ENCODE data around the gene HLCS.
"Not testable (repeated sequence)": the region's sequence is repeated elsewhere in the genome, so short reads cannot be mapped to it uniquely, and the experiment has no call there.

The HLCS gene

DNA sequence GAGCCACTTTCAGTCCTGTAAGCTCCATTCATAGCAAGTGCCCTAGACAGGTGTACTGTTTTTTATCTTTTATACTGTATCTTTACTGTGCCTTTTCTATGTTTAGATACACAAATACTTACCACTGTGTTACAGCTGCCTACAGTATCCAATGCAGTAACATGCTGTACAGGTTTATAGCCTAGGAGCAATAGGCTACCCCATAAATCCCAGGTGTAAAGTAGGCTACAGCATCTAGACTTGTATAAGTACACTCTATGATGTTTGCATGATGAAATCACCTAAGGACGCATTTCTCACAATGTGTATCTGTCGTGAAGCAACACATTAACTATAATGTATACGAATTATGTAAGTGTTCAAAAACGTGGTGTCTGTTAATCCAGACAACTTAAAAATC, 10.7 kb downstream of the HLCS start:
- H3K9me3 ChIP-seq (ENCODE audit: control extremely low read depth in 1 of 5, control insufficient read depth in 4 of 5, insufficient read depth in 2 of 5, low read depth in 1 of 5, low read length in 4 of 5): peaks cover 0 to 5% (median 0%) of the 10 kb centered on the region in 5 experiments
- CTCF ChIA-PET: interaction anchor here (1.0 kb wide), 1 partner anchor 8 kb away, joined by 3 read pairs; no protein-coding TSS in a partner anchor
- POLR2A ChIA-PET: no interaction called here

GRCh38 chr21:36952331-36952730, 14.1 kb downstream of the HLCS start:
- DNase-seq; H3K4me1 ChIP-seq (ENCODE audit: control extremely low read depth in 1 of 4, control insufficient read depth in 4 of 4, insufficient read depth in 4 of 4, low read length in 3 of 4); H3K27ac ChIP-seq (ENCODE audit: insufficient read depth in 1 of 2, low read depth in 1 of 2, low read length in 2 of 2, poor library complexity in 1 of 2, severe bottlenecking in 2 of 2); H3K4me3 ChIP-seq (ENCODE audit: control insufficient read depth in 1 of 7, extremely low read depth in 1 of 7, insufficient read depth in 4 of 7, low read depth in 2 of 7, low read length in 6 of 7); H3K9me3 ChIP-seq (ENCODE audit: control extremely low read depth in 1 of 5, control insufficient read depth in 4 of 5, insufficient read depth in 2 of 5, low read depth in 1 of 5, low read length in 4 of 5); H3K36me3 ChIP-seq (ENCODE audit: control insufficient read depth in 4 of 4, insufficient read depth in 4 of 4, low read length in 3 of 4); POLR2A ChIA-PET; H3K27me3 ChIP-seq (replicated peaks in 2 of 5; ENCODE audit: control insufficient read depth in 4 of 5, insufficient read depth in 5 of 5, low read length in 4 of 5): not testable (repeated sequence)
- CTCF ChIA-PET: interaction anchor here (1.8 to 1.9 kb wide), 2 partner anchors 10 to 12 kb away, joined by 4 to 6 read pairs; no protein-coding TSS in a partner anchor
- 96% methylated on average over 9 of the region's 12 CpGs for WGBS (ENCODE audit: insufficient coverage)

More for the DNA sequence above, 10.7 kb downstream of the HLCS start:
- no peak for DNase-seq
- Histone ChIP-seq H3K4me1 (ENCODE audit: control extremely low read depth in 1 of 4, control insufficient read depth in 4 of 4, insufficient read depth in 4 of 4, low read length in 3 of 4) (no peaks in the 10 kb centered on the region), H3K36me3 (ENCODE audit: control insufficient read depth in 4 of 4, insufficient read depth in 4 of 4, low read length in 3 of 4) (peaks cover 3 to 13% (median 5%) of the 10 kb centered on the region in 4 experiments), H3K27me3 (replicated peaks in 2 of 5; ENCODE audit: control insufficient read depth in 4 of 5, insufficient read depth in 5 of 5, low read length in 4 of 5) (no peaks in the 10 kb centered on the region), H3K27ac (ENCODE audit: insufficient read depth in 1 of 2, low read depth in 1 of 2, low read length in 2 of 2, poor library complexity in 1 of 2, severe bottlenecking in 2 of 2) (no peak overlapping the region), H3K4me3 (ENCODE audit: control insufficient read depth in 1 of 7, extremely low read depth in 1 of 7, insufficient read depth in 4 of 7, low read depth in 2 of 7, low read length in 6 of 7) (no peak overlapping the region)
- 80% methylated on average over 1 of the region's 4 CpGs for WGBS (ENCODE audit: insufficient coverage)

- Histone ChIP-seq H3K4me1 (ENCODE audit: control extremely low read depth in 1 of 4, control insufficient read depth in 4 of 4, insufficient read depth in 4 of 4, low read length in 3 of 4) (no peaks in the 10 kb centered on the region), H3K36me3 (ENCODE audit: control insufficient read depth in 4 of 4, insufficient read depth in 4 of 4, low read length in 3 of 4) (peaks cover 0 to 10% (median 5%) of the 10 kb centered on the region in 4 experiments), H3K27me3 (replicated peaks in 2 of 5; ENCODE audit: control insufficient read depth in 4 of 5, insufficient read depth in 5 of 5, low read length in 4 of 5) (no peaks in the 10 kb centered on the region), H3K9me3 (ENCODE audit: control extremely low read depth in 1 of 5, control insufficient read depth in 4 of 5, insufficient read depth in 2 of 5, low read depth in 1 of 5, low read length in 4 of 5) (peaks cover 0 to 8% (median 3%) of the 10 kb centered on the region in 5 experiments), H3K4me3 (ENCODE audit: control insufficient read depth in 1 of 7, extremely low read depth in 1 of 7, insufficient read depth in 4 of 7, low read depth in 2 of 7, low read length in 6 of 7) (no peak overlapping the region), H3K27ac (ENCODE audit: insufficient read depth in 1 of 2, low read depth in 1 of 2, low read length in 2 of 2, poor library complexity in 1 of 2, severe bottlenecking in 2 of 2) (no peak overlapping the region)
- no peak for DNase-seq
- CTCF ChIA-PET: no interaction called here
- POLR2A ChIA-PET: no interaction called here
- whole genome bisulfite sequencing (ENCODE audit: insufficient coverage): 100% methylated on average over 6 of the region's 6 CpGs
These were observed 17.0 kb downstream of the HLCS start for GRCh38 chr21:36949171-36950141.

DNA sequence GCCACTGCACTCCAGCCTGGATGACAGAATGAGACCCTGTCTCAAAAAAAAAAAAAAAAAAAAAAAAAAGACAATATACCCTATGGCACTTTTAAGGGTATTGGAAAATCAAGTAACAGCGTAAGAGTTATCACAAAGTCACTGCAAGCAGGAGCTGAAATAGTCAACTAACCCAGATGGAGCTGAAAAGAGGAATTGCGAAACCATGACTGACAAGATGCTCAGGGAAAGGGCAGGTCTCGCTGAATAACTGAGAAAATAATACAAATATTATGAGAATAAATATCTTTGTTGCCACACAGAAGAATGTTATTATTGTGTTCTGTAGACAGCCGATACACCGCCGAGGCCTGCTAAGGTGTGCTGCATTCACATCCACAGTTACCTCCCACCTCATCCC, 17.8 kb downstream of the HLCS start:
- ChIA-PET CTCF (interaction anchor here (1.0 kb wide), 1 partner anchor 28 kb away, joined by 5 read pairs; no protein-coding TSS in a partner anchor), POLR2A (no interaction called here)
- no peak for DNase-seq
- H3K9me3 ChIP-seq (ENCODE audit: control extremely low read depth in 1 of 5, control insufficient read depth in 4 of 5, insufficient read depth in 2 of 5, low read depth in 1 of 5, low read length in 4 of 5): peaks cover 0 to 8% (median 3%) of the 10 kb centered on the region in 5 experiments
- no peak overlapping the region for H3K27ac ChIP-seq (ENCODE audit: insufficient read depth in 1 of 2, low read depth in 1 of 2, low read length in 2 of 2, poor library complexity in 1 of 2, severe bottlenecking in 2 of 2)
- H3K4me3 ChIP-seq (ENCODE audit: control insufficient read depth in 1 of 7, extremely low read depth in 1 of 7, insufficient read depth in 4 of 7, low read depth in 2 of 7, low read length in 6 of 7): no peak overlapping the region
- no CpG with 5 or more reads among the region's 6 CpGs for WGBS (ENCODE audit: insufficient coverage)
- H3K36me3 ChIP-seq (ENCODE audit: control insufficient read depth in 4 of 4, insufficient read depth in 4 of 4, low read length in 3 of 4): peaks cover 0 to 10% (median 5%) of the 10 kb centered on the region in 4 experiments
- H3K27me3 ChIP-seq (replicated peaks in 2 of 5; ENCODE audit: control insufficient read depth in 4 of 5, insufficient read depth in 5 of 5, low read length in 4 of 5): no peaks in the 10 kb centered on the region
- H3K4me1 ChIP-seq (ENCODE audit: control extremely low read depth in 1 of 4, control insufficient read depth in 4 of 4, insufficient read depth in 4 of 4, low read length in 3 of 4): no peaks in the 10 kb centered on the region

- ChIA-PET CTCF (interaction anchor here (1.3 to 2.0 kb wide), 3 partner anchors 8 to 19 kb away, joined by 3 to 7 read pairs (median 6); no protein-coding TSS in a partner anchor), POLR2A (no interaction called here)
- Histone ChIP-seq H3K4me3 (ENCODE audit: control insufficient read depth in 1 of 7, extremely low read depth in 1 of 7, insufficient read depth in 4 of 7, low read depth in 2 of 7, low read length in 6 of 7) (no peak overlapping the region), H3K9me3 (ENCODE audit: control extremely low read depth in 1 of 5, control insufficient read depth in 4 of 5, insufficient read depth in 2 of 5, low read depth in 1 of 5, low read length in 4 of 5) (peaks cover 0 to 8% (median 3%) of the 10 kb centered on the region in 5 experiments), H3K36me3 (ENCODE audit: control insufficient read depth in 4 of 4, insufficient read depth in 4 of 4, low read length in 3 of 4) (peaks cover 0 to 10% (median 5%) of the 10 kb centered on the region in 4 experiments), H3K4me1 (ENCODE audit: control extremely low read depth in 1 of 4, control insufficient read depth in 4 of 4, insufficient read depth in 4 of 4, low read length in 3 of 4) (no peaks in the 10 kb centered on the region), H3K27me3 (replicated peaks in 2 of 5; ENCODE audit: control insufficient read depth in 4 of 5, insufficient read depth in 5 of 5, low read length in 4 of 5) (no peaks in the 10 kb centered on the region), H3K27ac (ENCODE audit: insufficient read depth in 1 of 2, low read depth in 1 of 2, low read length in 2 of 2, poor library complexity in 1 of 2, severe bottlenecking in 2 of 2) (no peak overlapping the region)
- 94% methylated on average over 9 of the region's 11 CpGs for WGBS (ENCODE audit: insufficient coverage)
- DNase-seq: no peak
These were observed 19.5 kb downstream of the HLCS start for GRCh38 chr21:36946949-36947356.

DNA sequence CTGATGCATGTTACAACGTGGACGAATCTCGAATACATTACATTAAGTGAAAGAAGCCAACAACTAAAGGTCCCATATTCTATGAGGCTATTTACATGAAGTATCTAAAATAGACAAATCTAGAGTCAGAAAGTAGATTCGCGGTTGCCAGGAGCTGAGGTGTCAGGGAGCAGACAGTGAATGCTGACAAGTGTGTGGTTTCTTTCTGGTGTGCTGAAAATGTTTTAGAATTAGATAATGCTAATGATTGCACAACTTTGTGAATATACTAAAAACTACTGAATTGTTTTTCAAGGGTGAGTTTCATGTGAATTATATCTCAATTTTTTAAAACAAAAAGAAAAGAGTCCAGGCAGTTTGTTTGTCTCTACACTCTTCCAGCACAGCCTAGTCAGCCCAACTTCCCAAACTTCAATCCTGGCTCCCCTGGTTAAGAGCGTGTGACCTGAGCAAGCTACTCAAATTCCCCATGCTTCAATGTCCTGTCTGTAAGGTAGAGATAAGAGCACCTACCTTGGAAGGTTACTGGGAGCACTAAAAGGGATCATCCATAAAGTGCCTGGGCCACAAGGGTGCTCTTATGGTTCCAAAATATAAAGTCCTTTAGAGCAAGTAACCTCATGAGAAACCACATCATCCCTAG, 20.9 kb downstream of the HLCS start:
- no peaks in the 10 kb centered on the region for H3K4me1 ChIP-seq (ENCODE audit: control extremely low read depth in 1 of 4, control insufficient read depth in 4 of 4, insufficient read depth in 4 of 4, low read length in 3 of 4)
- ChIA-PET CTCF (interaction anchor here (1.4 to 1.7 kb wide), 2 partner anchors 11 to 12 kb away, joined by 4 to 7 read pairs; no protein-coding TSS in a partner anchor), POLR2A (no interaction called here)
- H3K9me3 ChIP-seq (ENCODE audit: control extremely low read depth in 1 of 5, control insufficient read depth in 4 of 5, insufficient read depth in 2 of 5, low read depth in 1 of 5, low read length in 4 of 5): peaks cover 0 to 8% (median 3%) of the 10 kb centered on the region in 5 experiments
- peaks cover 0 to 10% (median 3%) of the 10 kb centered on the region in 4 experiments for H3K36me3 ChIP-seq (ENCODE audit: control insufficient read depth in 4 of 4, insufficient read depth in 4 of 4, low read length in 3 of 4)
- H3K27me3 ChIP-seq (replicated peaks in 2 of 5; ENCODE audit: control insufficient read depth in 4 of 5, insufficient read depth in 5 of 5, low read length in 4 of 5): no peaks in the 10 kb centered on the region
- 100% methylated on average over 1 of the region's 6 CpGs for WGBS (ENCODE audit: insufficient coverage)
- H3K4me3 ChIP-seq (ENCODE audit: control insufficient read depth in 1 of 7, extremely low read depth in 1 of 7, insufficient read depth in 4 of 7, low read depth in 2 of 7, low read length in 6 of 7): no peak overlapping the region
- no peak overlapping the region for H3K27ac ChIP-seq (ENCODE audit: insufficient read depth in 1 of 2, low read depth in 1 of 2, low read length in 2 of 2, poor library complexity in 1 of 2, severe bottlenecking in 2 of 2)
- peak in 2 of 3 donors; percentile 13 to 32 for DNase-seq
